Measurements from ENCODE around the gene FANCC.
"Not testable (repeated sequence)": the region's sequence is repeated elsewhere in the genome, so short reads cannot be mapped to it uniquely, and the experiment has no call there.

The FANCC gene

GRCh38 chr9:95206143-95206542 is 111.4 kb downstream of the FANCC start:
- no peak for DNase-seq (ENCODE audit: low spot score)
- H3K27ac ChIP-seq = no peak overlapping the region
- ChIA-PET POLR2A (ENCODE audit: low non-redundant PET) (no interaction called here), CTCF (no interaction called here)
- TF ChIP-seq CTCF (conservative IDR thresholded peaks at IDR 0.05; ENCODE audit: low read depth) = no peak

- ChIA-PET POLR2A (ENCODE audit: low non-redundant PET) (no interaction called here), CTCF (interaction anchor here (0.6 to 0.8 kb wide), 3 partner anchors 9 to 404 kb away, joined by 3 to 5 read pairs (median 3); no protein-coding TSS in a partner anchor)
- no peak for TF ChIP-seq CTCF (conservative IDR thresholded peaks at IDR 0.05; ENCODE audit: low read depth)
These were observed 112.8 kb downstream of the FANCC start for GRCh38 chr9:95204710-95205109.

GRCh38 chr9:95204310-95204709 is 113.2 kb downstream of the FANCC start:
- DNase-seq (ENCODE audit: low spot score) = no peak
- TF ChIP-seq CTCF (conservative IDR thresholded peaks at IDR 0.05; ENCODE audit: low read depth) = no peak
- CTCF ChIA-PET = interaction anchor here (0.6 to 0.8 kb wide), 2 partner anchors 9 to 13 kb away, joined by 3 to 5 read pairs; no protein-coding TSS in a partner anchor
- POLR2A ChIA-PET (ENCODE audit: low non-redundant PET) = no interaction called here
- no peak overlapping the region for H3K27ac ChIP-seq

More at GRCh38 chr9:95204710-95205109, 112.8 kb downstream of the FANCC start:
- no peak overlapping the region for H3K27ac ChIP-seq
- DNase-seq (ENCODE audit: low spot score) = no peak

- POLR2A ChIA-PET (ENCODE audit: low non-redundant PET); DNase-seq (ENCODE audit: low spot score): not testable (repeated sequence)
These were observed 114.5 kb downstream of the FANCC start for GRCh38 chr9:95203019-95203418.

GRCh38 chr9:95202076-95202681 is 115.3 kb downstream of the FANCC start:
- POLR2A ChIA-PET (ENCODE audit: low non-redundant PET) = no interaction called here
- no peak for TF ChIP-seq CTCF (conservative IDR thresholded peaks at IDR 0.05; ENCODE audit: low read depth)
- no peak overlapping the region for H3K27ac ChIP-seq
- CTCF ChIA-PET = no interaction called here
- DNase-seq (ENCODE audit: low spot score) = no peak

More at GRCh38 chr9:95203019-95203418, 114.5 kb downstream of the FANCC start:
- H3K27ac ChIP-seq, CTCF ChIA-PET: not testable (repeated sequence)

- no peak for TF ChIP-seq CTCF (conservative IDR thresholded peaks at IDR 0.05; ENCODE audit: low read depth)
- CTCF ChIA-PET = no interaction called here
- POLR2A ChIA-PET (ENCODE audit: low non-redundant PET) = no interaction called here
- no peak overlapping the region for H3K27ac ChIP-seq
- DNase-seq (ENCODE audit: low spot score) = no peak
These were observed 116.3 kb downstream of the FANCC start for GRCh38 chr9:95201206-95201605.

GRCh38 chr9:95197692-95198271 is 119.7 kb downstream of the FANCC start:
- ChIA-PET POLR2A (ENCODE audit: low non-redundant PET) (no interaction called here), CTCF (interaction anchor here (0.7 kb wide), 1 partner anchor 1370 kb away, joined by 3 read pairs; no protein-coding TSS in a partner anchor)
- peak; percentile 75 for DNase-seq (ENCODE audit: low spot score)
- no peak for TF ChIP-seq CTCF (conservative IDR thresholded peaks at IDR 0.05; ENCODE audit: low read depth)
- H3K27ac ChIP-seq = peak overlapping the region; percentile 55

Data from RWPE1 (cell line).